Measurements from ENCODE around the gene GDPD2. TPM values are rescaled to one million over a fixed set of nuclear protein-coding genes. Genes with fewer than 3 reads are reported as not detected.

GDPD2 gene
- total RNA-seq, 1 donor from 2014 or later: 0.17 TPM

GRCh38 chrX:70439016-70439415, 15.9 kb downstream of the GDPD2 start:
- no peak for DNase-seq

DNA sequence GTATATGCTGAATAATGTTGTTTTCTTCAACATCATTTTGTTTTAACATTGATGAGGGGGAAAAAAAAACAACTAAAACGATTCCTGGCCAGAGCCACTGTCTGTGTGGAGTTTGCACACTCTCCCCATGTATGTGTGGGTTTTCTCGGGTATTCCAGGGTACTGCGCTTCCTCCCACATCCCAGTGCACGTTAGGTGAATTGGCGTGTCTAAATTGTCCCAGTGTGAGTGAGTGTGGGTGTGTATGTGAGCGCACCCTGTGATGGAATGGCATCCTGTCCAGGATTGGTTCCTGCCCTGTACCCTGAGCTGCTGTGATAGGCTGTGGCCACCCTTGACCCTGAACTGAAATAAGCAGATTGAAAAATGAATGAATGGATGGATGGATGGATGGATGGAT, 19.1 kb downstream of the GDPD2 start:
- DNase-seq: no peak

DNA sequence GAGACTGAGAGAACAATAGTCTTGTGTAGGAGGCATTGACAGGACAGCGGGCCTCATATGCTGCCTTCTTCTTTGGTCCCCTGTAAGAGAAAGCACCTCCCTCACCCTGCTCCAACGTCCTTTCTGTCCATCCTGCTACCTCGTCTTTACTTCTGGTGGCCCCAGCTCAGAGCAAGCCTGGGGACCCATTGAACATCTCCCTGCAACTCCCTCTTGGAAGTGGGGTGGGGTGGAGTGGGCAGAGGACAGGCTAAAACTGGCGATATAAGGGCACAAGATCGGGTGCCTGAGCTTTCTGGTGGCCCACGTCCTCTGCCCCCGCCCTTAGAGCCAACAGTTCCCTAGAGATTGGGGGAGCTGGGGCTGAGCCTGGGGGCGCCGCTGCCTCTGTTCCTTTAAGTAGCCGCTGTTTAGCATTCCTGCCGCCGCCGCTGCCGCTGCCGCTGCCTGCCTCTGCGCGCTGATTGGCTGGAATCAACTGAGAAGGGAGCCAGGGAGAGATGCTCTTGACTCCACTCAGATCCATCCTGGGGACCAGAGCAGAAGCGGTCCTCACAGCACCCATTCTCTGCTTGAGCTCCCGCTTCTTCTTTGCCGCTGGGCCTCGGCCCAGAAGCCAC, 21.3 kb downstream of the GDPD2 start, which contains the start of gene DLG3:
TSS of gene DLG3 (plus strand) at position 510 of the 620 bp plus-strand sequence. CDS start 367 bp downstream, outside the sequence.
- peak; percentile 24 for DNase-seq

DNA sequence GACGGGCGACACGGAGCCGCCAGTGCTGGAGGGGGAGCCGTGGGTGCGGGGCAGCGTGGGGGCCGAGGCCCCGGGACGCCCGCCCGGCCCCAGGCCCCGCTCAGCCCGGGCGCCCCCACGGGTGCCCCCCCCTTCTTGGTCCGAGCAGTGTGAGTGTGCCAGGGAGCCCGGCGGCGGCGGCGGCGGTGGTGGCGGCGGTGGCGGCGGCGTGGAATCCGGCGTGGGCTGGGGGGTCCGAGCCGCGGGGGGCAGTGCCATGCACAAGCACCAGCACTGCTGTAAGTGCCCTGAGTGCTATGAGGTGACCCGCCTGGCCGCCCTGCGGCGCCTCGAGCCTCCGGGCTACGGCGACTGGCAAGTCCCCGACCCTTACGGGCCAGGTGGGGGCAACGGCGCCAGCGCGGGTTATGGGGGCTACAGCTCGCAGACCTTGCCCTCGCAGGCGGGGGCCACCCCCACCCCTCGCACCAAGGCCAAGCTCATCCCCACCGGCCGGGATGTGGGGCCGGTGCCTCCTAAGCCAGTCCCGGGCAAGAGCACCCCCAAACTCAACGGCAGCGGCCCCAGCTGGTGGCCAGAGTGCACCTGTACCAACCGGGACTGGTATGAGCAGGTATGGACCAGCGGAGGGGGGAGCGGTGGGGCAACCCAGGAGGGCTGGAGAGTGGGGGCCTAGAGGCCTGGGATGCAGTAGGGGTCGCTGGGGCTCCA, 22.0 kb downstream of the GDPD2 start:
- no peak for DNase-seq

DNA sequence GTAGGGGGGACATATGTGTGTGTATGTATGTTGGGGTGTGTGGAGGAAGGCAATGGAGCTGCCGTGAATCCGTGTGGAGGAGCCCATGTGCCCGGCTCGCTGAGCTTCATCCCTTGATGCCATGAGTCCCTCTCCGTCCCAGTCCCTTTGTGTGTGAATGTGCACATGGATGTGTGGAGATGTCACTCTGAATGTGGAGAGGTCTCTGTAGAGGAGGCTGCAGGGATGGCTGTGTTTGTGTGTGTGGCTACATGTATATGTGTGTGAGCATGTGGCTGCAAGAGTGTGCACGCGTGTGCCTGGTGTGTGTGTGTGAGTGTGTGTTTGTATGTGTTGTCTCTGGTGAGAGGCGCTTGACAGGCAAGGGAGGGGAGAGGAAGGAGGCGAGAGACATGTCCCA, 22.8 kb downstream of the GDPD2 start:
- DNase-seq: no peak

- no peak for DNase-seq
Observed at GRCh38 chrX:70446380-70447350, 23.6 kb downstream of the GDPD2 start.

DNA sequence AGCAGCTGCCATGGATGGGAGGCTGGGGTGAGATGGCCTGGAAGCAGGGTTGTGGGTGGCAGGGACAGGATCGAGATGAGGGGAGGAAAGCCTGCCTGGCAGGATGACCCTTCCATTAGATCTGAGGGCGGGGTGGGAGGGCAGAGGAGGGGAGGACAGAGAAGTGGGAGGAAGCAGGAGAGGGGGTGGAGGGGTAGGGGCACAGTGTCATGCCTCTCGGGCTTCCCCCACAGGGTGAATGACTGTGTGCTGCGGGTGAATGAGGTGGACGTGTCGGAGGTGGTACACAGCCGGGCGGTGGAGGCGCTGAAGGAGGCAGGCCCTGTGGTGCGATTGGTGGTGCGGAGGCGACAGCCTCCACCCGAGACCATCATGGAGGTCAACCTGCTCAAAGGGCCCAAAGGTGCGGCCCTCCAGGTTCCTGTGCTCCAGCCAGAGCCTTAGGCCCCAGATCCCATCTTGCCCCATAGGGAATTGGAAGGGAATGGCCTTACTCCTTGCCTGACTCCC, 26.4 kb downstream of the GDPD2 start:
- no peak for DNase-seq

- peak; percentile 49 for DNase-seq
Observed at GRCh38 chrX:70452143-70452733, 29.1 kb downstream of the GDPD2 start.

DNA sequence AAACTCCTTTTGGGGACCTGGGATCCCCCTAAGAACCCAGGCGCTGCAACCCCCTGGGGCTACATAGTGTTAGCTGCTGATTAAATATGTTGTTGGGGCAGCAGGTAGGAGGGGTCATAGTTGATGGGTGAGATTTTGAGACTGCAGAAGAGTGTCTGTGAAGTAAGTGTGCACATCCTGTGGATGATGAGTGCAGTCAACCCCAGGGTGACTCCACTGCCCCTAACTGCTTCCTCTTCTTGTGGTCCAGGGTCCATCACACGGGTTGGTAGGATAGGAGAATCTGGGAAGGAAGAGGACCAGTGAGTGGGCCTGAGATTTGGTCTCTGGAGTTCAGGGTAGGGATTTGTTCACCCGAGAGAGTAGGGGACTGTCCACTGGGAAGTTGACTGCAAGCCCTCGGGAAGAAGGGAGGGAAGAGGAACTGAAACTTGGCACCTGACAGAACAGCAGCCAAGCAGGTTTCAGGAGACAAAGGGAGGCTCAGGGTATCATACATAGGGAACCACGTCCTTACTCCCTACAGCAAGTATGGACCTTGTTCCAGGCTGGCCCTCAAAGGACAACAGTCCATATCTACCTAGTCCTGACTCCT, 30.0 kb downstream of the GDPD2 start:
- no peak for DNase-seq

DNA sequence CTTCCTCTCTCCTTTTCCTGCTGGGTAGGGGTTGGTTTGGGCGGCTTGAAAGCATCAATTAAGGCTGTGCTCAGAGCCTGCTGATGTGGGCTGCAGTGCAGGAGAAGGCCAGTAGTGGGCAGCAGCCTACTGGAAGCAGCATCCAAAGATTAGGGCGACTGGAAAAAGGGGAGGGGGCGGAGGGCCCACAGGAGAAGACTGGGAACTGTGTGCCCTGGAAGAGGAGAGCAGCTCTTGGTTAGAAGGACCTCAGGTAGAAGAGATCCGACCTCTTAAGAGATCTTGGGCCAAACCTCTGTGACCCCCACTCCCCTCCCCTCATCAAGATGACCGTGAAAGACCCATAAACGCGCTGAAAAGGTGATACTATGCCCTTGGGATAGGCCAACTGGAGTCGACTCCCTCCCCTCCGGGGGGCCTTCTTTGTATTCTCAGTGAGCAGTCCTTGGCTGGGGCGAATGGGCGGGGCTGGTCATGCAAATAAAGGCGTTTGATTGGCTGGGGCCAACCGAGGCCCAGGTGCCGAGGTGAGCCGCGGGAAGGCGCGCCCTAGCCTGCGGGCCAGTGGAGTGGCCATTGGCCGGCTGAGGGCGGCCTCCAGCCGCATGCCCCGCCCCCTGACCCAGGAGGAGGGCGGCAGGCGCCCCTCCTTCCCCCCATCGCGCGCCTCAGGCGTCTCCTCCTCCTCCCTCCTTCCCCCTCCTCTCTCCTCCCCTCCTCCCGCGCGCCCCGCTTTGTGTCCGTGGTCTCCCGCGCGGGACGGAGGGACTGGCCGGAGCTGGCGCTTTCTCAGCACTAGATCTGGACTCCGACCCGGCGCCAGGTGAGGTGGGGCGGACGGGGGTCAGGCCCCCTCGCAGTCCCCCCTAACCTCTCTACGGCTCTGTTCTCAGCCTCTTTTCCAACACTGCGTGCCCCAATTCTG, 31.6 kb downstream of the GDPD2 start:
- DNase-seq: peak; percentile 58

DNA sequence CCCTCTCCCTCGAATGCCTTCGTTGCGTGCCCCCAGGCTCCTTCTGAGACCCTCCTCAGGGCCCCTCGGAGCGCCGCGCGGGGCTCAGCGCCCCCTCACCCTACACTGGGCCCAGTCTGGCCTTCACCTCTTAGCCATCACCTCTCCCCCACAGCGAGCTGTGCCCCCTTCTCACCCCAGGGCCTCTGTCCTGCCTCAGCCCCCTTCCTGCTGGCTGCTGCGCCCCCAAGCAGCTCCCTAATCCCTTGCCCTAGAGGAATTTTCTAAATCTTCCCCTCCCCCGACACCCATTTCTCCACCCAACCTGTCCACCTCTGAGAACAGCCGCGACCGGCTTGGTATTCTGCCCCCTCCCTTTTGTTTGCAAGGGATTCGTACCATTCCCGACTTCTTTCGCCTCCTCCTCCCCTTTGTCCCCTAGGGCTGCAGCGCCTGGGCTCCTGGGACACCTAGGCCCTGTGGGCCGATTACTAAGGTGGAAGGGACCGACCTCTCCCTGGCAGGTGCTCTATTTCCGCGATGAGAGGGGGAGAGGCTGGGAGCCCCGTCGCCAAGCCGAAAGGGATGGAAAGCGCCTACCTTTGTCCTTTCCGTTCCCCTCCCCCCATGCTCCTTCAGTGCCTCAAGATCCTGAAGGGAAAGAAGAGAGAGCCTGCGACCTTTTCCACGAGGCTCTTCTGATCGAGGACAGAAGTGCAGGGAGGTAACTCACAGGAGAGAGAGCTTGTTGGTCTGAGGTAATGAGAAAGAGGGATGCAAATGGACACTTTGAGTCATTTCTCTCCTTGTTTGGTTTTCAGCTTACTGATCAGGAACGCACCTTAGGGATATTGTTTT, 32.5 kb downstream of the GDPD2 start:
- DNase-seq: no peak

DNA sequence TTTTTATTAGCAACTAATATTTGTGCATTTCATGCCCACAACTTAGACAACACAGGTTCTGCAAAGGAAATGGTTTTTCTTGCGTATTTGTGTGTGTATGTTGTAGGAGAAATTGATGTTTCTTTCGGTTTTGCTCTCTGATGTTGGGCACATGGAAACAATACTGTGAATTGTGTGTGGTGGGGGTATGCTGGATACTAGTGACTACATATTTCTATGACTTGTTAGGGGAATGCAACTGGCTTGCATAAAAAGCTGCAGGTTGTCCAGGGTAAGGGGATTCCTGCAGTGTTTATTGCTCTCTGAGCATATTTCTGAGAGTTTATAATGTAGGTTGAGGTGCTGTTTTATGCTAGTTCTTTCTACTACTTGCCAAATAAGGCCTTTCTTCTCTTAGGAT, 33.1 kb downstream of the GDPD2 start:
- DNase-seq: no peak

DNA sequence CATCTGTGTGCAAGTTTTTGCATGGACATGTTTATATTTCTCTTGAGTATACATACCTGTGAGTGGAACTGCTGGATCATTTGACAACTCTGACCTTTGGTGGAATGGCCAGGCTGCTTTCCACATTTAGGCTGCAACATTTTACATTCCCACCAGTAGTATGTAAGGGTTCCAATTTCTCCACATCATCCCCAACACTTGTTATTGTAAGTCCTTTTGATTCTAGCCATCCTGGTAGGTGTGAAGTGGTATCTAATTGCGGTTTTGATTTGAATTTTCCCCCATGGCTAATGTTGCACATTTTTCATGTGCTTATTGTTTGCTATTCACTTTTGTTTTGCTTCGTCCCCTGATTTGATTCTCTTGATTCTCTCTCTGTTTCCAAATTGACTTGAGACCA, 37.9 kb downstream of the GDPD2 start:
- DNase-seq: no peak

- no peak for DNase-seq
Observed at GRCh38 chrX:70464051-70464450, 40.9 kb downstream of the GDPD2 start.

DNA sequence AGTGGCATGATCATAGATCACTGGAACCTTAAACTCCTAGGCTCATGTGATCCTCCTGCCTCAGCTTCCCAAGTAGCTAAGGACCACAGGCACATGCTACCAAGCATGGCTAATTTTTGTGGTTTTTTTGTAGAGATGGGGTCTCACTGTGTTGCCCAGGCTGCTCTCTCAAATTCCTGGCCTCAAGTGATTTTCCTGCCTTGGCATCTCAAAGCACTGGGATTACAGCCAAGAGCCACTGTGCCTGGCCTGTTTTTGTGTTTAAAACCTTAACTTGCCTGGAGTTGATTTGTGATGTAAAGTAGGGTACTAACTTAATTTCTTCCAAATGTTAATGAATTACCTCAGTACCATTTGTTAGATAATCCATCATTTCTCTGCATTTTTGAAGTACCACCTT, 43.9 kb downstream of the GDPD2 start:
- no peak for DNase-seq

DNA sequence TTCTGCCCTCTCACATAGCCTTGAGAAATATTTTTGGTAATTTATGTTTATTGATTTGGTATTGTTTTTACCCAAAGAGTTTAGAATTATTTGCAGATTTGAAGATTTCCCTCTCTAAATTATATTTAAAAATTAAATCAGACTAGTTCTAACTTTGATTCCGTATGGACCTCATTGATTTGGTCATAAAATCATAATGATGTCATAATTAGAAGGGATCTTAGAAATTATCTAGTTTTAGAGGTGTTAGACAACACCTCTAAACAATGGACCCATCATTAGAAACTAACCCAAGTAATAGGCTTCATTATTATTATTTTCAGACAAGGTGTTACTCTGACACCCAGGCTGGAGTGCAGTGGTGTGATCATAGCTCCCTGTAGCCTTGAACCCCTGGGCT, 45.6 kb downstream of the GDPD2 start:
- DNase-seq: no peak

DNA sequence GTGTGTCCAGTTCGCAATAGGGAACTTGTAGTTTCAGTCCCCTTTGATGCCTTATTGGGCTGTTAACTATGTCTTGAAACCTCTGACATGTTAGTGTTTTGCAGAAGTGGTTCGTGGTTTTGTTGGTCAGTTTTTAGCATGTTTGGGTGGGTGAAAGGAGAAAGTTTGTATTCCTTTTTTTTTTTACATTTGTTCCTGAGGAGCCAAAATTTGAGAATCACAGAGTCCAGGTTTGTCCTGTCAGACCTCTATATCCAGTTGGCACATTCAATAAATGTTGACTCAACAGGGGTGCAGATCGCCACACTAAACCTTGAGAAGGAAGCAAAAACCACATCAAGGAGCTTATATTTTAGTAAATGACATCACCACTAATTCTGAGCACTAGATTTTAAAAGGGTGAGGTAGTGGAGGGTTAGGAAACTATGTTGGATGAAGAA, 47.8 kb downstream of the GDPD2 start:
- DNase-seq: no peak

DNA sequence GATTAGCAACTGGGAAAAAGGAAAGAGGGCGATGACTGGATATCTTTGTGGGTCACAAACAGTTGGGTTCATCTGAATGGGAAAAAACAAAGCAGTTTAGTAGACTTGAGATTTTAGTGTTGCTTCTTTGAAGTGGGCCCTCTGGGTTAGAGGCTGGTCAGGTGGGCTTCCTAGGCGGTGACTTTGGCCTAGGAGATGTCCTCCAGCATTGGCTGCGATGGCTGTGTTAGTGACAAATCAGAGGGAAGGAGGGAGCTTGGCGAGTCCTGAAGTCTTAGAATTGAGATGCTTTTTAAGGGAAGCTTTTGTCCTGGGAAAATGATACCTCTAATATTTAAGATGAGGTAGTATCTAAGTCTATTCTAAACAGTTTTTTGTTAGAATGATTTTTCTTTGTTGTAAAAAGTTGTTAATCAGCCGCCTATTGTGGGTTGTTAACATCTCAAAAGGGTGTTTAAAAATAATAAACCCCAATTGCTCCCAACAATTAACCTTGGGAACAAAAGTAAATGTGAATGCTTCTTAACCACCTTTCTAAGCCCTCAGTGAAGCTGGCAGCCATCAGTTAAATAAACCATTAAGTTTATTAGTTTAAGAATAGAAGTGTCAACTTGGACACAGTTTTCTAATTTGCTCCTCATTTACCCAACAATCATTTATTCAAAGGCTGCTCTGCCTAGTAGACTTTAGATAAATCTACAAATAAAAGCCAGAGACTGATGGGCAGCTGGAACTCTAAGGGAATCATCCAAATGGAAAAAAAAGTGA, 53.2 kb downstream of the GDPD2 start:
- DNase-seq: no peak
